CD8-positive, alpha-beta memory T cell (primary cell): ENCODE measurements around the gene KLHL29. TPM values are rescaled to one million over a fixed set of nuclear protein-coding genes. Genes with fewer than 3 reads are reported as not detected.
A peak's percentile ranks its signal among the peaks of the same experiment; 100 is the strongest.

Experiments
- CTCF ChIA-PET: fragments of 350-600 bp; sonication (Branson Sonifier 250); formaldehyde crosslinking; loops from one replicate; lab custom pipeline; 2021; ENCODE audit warnings: antibody characterized with exemption; lab: Charles Lee
- POLR2A ChIA-PET: fragments of 350-600 bp; sonication (Branson Sonifier 250); formaldehyde crosslinking; loops from one replicate; lab custom pipeline; 2021; ENCODE audit warnings: antibody characterized with exemption; lab: Charles Lee
- DNase-seq, 5 donors: peaks; one replicate each; pipeline versions ENCODE4 v3.0.0 to v3.0.0-alpha.2; 2020 to 2022; ENCODE audit warnings: mixed read lengths in 1 of 5
- H3K27ac ChIP-seq: one replicate; pipeline ENCODE4 v1.7.0; 2013; ENCODE audit warnings: low read depth, mild to moderate bottlenecking, low read length, moderate library complexity
- H3K27me3 ChIP-seq: 2 replicates; pipeline ENCODE4 v1.7.0; 2013; ENCODE audit warnings: low read length, mild to moderate bottlenecking; ENCODE audit not compliant: insufficient read depth, poor library complexity, severe bottlenecking
- H3K36me3 ChIP-seq: 2 replicates; pipeline ENCODE4 v1.7.0; 2013; ENCODE audit warnings: mild to moderate bottlenecking, low read length, moderate library complexity; ENCODE audit not compliant: insufficient read depth
- H3K4me1 ChIP-seq: 2 replicates; pipeline ENCODE4 v1.7.0; 2013; ENCODE audit warnings: mild to moderate bottlenecking, low read length, moderate library complexity; ENCODE audit not compliant: insufficient read depth
- H3K4me3 ChIP-seq: 2 replicates; pipeline ENCODE4 v1.7.0; 2013; ENCODE audit warnings: mild to moderate bottlenecking, low read length
- H3K9me3 ChIP-seq: 2 replicates; pipeline ENCODE4 v1.7.0; 2013; ENCODE audit warnings: mild to moderate bottlenecking, low read length
- H3K27ac Mint-ChIP-seq, 8 donors: one replicate each; pipeline ENCODE4 v1.8.0; 2020 to 2021; ENCODE audit warnings: mixed read lengths in 8 of 8, mild to moderate bottlenecking in 6 of 8, inconsistent platforms in 3 of 8, moderate library complexity in 3 of 8
- H3K27me3 Mint-ChIP-seq, 2 donors: one replicate each; pipeline ENCODE4 v1.8.0; 2020 to 2021; ENCODE audit warnings: mixed read lengths in 2 of 2, mild to moderate bottlenecking in 1 of 2, moderate library complexity in 1 of 2
- H3K36me3 Mint-ChIP-seq, 3 donors: one replicate each; pipeline ENCODE4 v1.8.0; 2020 to 2021; ENCODE audit warnings: mixed read lengths in 3 of 3, inconsistent platforms in 1 of 3, mild to moderate bottlenecking in 1 of 3
- H3K4me1 Mint-ChIP-seq, 3 donors: one replicate each; pipeline ENCODE4 v1.8.0; 2020 to 2021; ENCODE audit warnings: mixed read lengths in 3 of 3, inconsistent platforms in 1 of 3, mild to moderate bottlenecking in 1 of 3
- H3K4me3 Mint-ChIP-seq, 7 donors: one replicate each; pipeline ENCODE4 v1.8.0; 2020 to 2021; ENCODE audit warnings: mixed read lengths in 7 of 7, mild to moderate bottlenecking in 6 of 7, moderate library complexity in 4 of 7, inconsistent platforms in 2 of 7
- H3K9me3 Mint-ChIP-seq, 5 donors: one replicate each; pipeline ENCODE4 v1.8.0; 2020 to 2022; ENCODE audit warnings: mixed read lengths in 5 of 5, mild to moderate bottlenecking in 3 of 5, moderate library complexity in 2 of 5, inconsistent platforms in 1 of 5
- polyA plus RNA-seq: library from polyadenylated mRNA; unstranded; fragments of 300-500 nt; fragmentation: Illumina TruSeq; gene quantifications from one replicate; pipeline ENCODE4 v1.2.3, GENCODE V29; 2021
- total RNA-seq, 2 experiments: library from RNA; stranded (reverse); gene quantifications; one replicate each; pipeline ENCODE4 v1.2.3, GENCODE V29; 2021

KLHL29 gene
- total and polyA plus RNA-seq, 3 experiments from 2014 or later: 0.11 to 0.21 (median 0.13) TPM

DNA sequence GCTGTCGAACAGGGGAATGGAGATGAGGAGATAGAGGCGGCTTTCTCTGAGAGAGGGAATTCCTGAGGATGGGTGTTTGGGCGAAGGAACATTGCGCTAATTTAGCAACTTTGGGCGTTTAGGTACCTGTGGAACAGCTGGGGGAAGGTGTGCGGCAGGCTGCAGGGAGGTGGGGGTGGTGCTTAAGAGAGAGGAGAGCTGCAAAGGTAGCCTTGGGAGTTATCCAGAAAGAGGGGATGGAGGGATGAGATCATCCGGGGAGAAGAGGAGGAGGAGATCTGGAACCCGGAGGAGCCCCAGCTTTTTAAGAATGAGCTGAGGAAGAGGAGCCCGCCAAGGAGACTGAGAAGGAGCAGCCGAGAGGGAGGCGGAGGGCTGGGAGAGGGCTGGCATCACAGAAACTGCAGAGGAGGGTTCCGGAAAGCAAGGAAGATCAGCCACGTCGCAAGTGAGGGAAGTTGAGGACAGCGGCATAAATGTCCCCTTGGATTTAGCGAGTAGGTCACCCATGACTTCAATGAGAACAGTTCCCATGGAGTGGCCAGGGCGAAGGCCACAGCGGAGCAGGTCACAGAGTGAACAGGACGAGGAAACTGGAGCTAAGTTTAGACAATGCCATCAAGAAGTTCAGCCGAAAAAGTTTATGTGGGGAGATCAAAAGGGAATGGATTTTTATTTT lies 174.7 kb downstream of the KLHL29 start:
- Histone ChIP-seq H3K9me3 (no peaks in the 10 kb centered on the region), H3K4me3 (no peak overlapping the region), H3K36me3 (no peaks in the 10 kb centered on the region), H3K27me3 (no peaks in the 10 kb centered on the region), H3K4me1 (no peaks in the 10 kb centered on the region), H3K27ac (no peak overlapping the region)
- Mint-ChIP-seq H3K4me1 (no peaks in the 10 kb centered on the region), H3K9me3 (no peaks in the 10 kb centered on the region), H3K27me3 (peaks cover 0 to 1% of the 10 kb centered on the region in 2 donors), H3K27ac (peak overlapping the region in 1 of 8 donors; percentile 80), H3K36me3 (no peaks in the 10 kb centered on the region), H3K4me3 (peak overlapping the region in 1 of 7 donors; percentile 45)
- POLR2A ChIA-PET: interaction anchor here (0.7 kb wide), 1 partner anchor 1633 kb away, joined by 10 read pairs; no protein-coding TSS in a partner anchor
- CTCF ChIA-PET: no interaction called here
- DNase-seq: no peak

DNA sequence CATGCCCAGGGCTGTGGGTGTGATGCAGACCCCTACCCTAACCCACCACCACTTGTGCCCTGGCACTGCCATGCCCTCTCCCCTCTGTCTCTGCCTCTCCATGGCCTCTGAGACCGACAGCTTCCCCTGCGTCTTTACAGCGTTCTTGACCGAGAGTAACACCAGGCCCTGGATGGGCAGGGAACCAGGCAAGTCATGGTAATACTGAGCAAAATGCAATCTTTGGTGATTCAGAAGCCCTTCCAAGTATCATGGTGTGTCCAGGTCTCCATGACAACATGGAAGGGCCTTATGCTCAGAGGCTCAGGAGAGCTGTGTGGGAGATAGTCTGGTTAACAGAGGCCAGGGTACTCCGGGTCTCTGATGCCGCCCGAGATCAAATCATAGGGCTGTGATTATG lies 176.1 kb downstream of the KLHL29 start:
- CTCF ChIA-PET: no interaction called here
- POLR2A ChIA-PET: no interaction called here
- no peak overlapping the region for H3K27ac Mint-ChIP-seq

DNA sequence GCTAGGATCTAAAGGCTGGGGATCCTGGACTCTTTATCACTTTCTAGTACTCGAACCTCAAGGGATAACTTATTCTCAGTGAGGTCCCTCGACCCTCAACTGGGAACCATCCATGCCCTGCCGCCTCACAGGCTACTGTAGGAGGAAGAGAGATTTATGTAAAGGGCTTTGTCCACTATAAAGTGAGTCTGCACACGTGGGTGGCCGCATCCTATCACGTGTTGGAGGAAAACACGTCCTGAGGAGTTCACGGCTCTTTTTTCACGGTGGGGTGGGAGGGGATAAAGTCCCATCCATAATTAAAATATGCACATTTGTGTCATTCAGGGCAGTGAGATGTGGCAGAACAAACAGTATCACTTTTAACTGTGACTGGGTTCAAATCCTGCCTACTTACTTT lies 176.6 kb downstream of the KLHL29 start:
- no peak for DNase-seq
- Mint-ChIP-seq H3K27ac (peak overlapping the region in 1 of 8 donors; percentile 65), H3K4me3 (no peak overlapping the region), H3K27me3 (peaks cover 0 to 1% of the 10 kb centered on the region in 2 donors), H3K4me1 (no peaks in the 10 kb centered on the region), H3K36me3 (no peaks in the 10 kb centered on the region), H3K9me3 (no peaks in the 10 kb centered on the region)
- Histone ChIP-seq H3K4me3 (no peak overlapping the region), H3K27me3 (no peaks in the 10 kb centered on the region), H3K4me1 (no peaks in the 10 kb centered on the region), H3K36me3 (no peaks in the 10 kb centered on the region), H3K27ac (no peak overlapping the region), H3K9me3 (no peaks in the 10 kb centered on the region)
- CTCF ChIA-PET: no interaction called here
- POLR2A ChIA-PET: no interaction called here

More for the DNA sequence above, 176.1 kb downstream of the KLHL29 start:
- Histone ChIP-seq H3K4me3 (no peak overlapping the region), H3K9me3 (no peaks in the 10 kb centered on the region), H3K27ac (no peak overlapping the region), H3K4me1 (no peaks in the 10 kb centered on the region), H3K36me3 (no peaks in the 10 kb centered on the region), H3K27me3 (no peaks in the 10 kb centered on the region)
- Mint-ChIP-seq H3K4me3 (no peak overlapping the region), H3K4me1 (no peaks in the 10 kb centered on the region), H3K36me3 (no peaks in the 10 kb centered on the region), H3K9me3 (no peaks in the 10 kb centered on the region), H3K27me3 (peaks cover 0 to 1% of the 10 kb centered on the region in 2 donors)
- DNase-seq: no peak

DNA sequence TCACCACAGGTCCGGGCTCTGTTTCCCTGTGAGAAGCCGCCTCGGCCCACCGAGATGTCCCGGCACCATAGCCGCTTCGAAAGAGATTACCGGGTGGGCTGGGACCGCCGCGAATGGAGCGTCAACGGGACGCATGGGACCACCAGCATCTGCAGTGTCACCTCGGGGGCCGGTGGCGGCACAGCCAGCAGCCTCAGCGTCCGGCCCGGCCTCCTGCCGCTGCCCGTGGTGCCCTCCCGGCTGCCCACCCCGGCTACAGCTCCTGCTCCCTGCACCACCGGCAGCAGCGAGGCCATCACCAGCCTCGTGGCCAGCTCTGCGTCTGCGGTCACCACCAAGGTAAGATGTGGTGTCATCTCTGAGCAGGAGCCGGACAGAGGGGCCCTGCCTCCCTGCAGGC lies 177.2 kb downstream of the KLHL29 start:
- H3K27ac Mint-ChIP-seq: no peak overlapping the region
- H3K4me1 ChIP-seq: no peaks in the 10 kb centered on the region
- H3K4me1 Mint-ChIP-seq: no peaks in the 10 kb centered on the region
- no peaks in the 10 kb centered on the region for H3K9me3 ChIP-seq
- ChIA-PET CTCF (no interaction called here), POLR2A (no interaction called here)
- no peaks in the 10 kb centered on the region for H3K27me3 ChIP-seq
- H3K4me3 ChIP-seq: no peak overlapping the region
- H3K9me3 Mint-ChIP-seq: no peaks in the 10 kb centered on the region
- peaks cover 0 to 1% of the 10 kb centered on the region in 2 donors for H3K27me3 Mint-ChIP-seq
- H3K27ac ChIP-seq: no peak overlapping the region
- DNase-seq: no peak
- no peak overlapping the region for H3K4me3 Mint-ChIP-seq
- H3K36me3 ChIP-seq: no peaks in the 10 kb centered on the region
- no peaks in the 10 kb centered on the region for H3K36me3 Mint-ChIP-seq

DNA sequence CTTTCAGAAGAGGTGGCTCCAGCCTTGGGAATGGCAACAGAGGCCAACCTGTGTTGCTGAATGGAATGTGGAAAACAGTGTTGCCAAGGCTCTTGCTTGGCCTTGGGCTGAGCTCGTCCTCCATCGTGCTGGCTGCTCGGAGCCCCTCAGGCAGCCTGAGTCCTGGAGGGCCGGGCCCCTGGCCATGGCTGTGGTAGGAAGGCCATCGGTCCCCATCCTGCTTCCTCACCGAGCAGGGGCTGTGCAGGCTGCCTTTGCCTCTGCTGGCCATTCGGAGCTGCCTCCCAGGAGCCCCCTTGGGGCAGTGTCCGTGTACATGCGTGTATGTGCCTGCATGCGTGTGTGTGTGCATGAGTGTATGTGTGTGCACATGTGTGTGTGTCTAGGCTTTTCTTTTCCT lies 178.2 kb downstream of the KLHL29 start:
- Histone ChIP-seq H3K9me3 (no peaks in the 10 kb centered on the region), H3K27ac (no peak overlapping the region), H3K4me1 (no peaks in the 10 kb centered on the region), H3K27me3 (no peaks in the 10 kb centered on the region), H3K36me3 (no peaks in the 10 kb centered on the region), H3K4me3 (no peak overlapping the region)
- Mint-ChIP-seq H3K27me3 (peaks cover 0 to 1% of the 10 kb centered on the region in 2 donors), H3K36me3 (no peaks in the 10 kb centered on the region), H3K9me3 (no peaks in the 10 kb centered on the region), H3K4me1 (no peaks in the 10 kb centered on the region), H3K27ac (no peak overlapping the region), H3K4me3 (no peak overlapping the region)
- no peak for DNase-seq
- ChIA-PET POLR2A (no interaction called here), CTCF (interaction anchor here (1.0 kb wide), 1 partner anchor 8 kb away, joined by 3 read pairs; no protein-coding TSS in a partner anchor)

DNA sequence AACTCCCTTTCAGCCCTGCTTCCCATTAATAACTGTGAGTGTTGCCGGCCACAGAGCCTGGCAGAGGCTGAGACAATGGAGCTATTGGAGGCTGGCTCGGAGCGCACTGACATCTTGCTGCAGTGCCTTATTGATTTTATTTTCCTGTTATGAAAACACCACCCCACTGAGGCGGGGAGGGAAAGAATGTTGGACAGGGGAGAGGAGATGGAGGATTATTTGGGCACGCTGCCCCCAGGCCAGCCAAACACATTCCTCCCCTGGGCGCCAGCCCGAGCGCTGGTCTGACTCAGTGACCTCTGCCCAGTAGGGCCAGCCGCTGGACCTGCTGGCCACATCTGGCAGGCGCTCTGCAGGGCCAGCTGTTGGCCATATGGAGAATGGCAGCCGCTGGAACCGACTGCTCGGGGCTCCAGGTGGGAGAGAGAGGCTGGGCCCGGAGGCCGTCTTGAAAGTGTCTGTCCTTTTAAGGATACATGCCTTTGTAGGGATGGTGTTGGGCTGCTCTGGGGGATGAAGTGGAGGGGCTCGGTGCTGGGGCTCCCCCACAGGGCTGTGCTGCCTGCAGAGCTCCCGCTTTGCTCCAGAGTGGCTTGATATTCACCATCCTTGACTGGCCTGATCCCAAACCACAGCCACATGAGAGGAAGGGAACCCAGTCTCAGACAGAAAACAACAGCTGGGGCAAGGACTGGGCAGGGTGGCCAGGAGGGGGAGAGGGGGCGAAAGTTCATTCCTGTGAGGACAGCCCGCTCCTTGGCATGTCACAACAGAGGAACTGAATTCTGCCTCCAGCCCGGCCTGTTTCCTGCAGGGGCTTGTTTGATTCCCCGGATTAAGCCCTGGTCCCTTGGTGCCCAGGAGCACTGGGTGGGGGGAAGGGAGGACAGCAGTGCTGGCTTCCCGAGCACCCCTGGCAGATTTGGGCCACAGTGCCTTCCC lies 179.0 kb downstream of the KLHL29 start:
- ChIA-PET CTCF (interaction anchor here (1.0 kb wide), 1 partner anchor 9 kb away, joined by 3 read pairs; no protein-coding TSS in a partner anchor), POLR2A (no interaction called here)
- DNase-seq: no peak
- H3K4me1 ChIP-seq: no peaks in the 10 kb centered on the region
- no peaks in the 10 kb centered on the region for H3K9me3 ChIP-seq
- Mint-ChIP-seq H3K27ac (peak overlapping the region in 1 of 8 donors; percentile 54), H3K36me3 (no peaks in the 10 kb centered on the region), H3K4me1 (no peaks in the 10 kb centered on the region), H3K4me3 (no peak overlapping the region), H3K9me3 (no peaks in the 10 kb centered on the region), H3K27me3 (peaks cover 0 to 1% of the 10 kb centered on the region in 2 donors)
- H3K27ac ChIP-seq: no peak overlapping the region
- no peak overlapping the region for H3K4me3 ChIP-seq
- H3K27me3 ChIP-seq: no peaks in the 10 kb centered on the region
- H3K36me3 ChIP-seq: no peaks in the 10 kb centered on the region

DNA sequence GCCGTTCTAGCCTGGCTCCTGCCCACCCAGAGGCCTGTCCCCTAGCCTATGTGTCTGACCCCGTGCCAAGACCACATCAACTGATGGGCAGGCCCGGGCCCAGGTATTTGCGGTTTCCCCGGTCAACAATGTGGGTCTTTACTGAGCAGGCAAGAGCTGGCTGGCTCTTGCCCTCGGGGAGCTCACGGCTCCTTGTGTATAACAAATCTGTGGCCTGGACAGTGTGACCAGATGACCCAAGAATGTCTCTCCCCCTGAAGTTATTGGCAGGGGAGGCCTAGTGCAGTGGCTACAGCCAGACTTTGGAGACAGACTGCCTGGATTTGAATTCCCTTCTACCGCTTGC lies 179.6 kb downstream of the KLHL29 start:
- H3K36me3 Mint-ChIP-seq: no peaks in the 10 kb centered on the region
- no peaks in the 10 kb centered on the region for H3K4me1 Mint-ChIP-seq
- H3K27ac Mint-ChIP-seq: no peak overlapping the region
- ChIA-PET CTCF (no interaction called here), POLR2A (no interaction called here)
- H3K27me3 Mint-ChIP-seq: peaks cover 0 to 1% of the 10 kb centered on the region in 2 donors
- no peaks in the 10 kb centered on the region for H3K4me1 ChIP-seq
- H3K4me3 Mint-ChIP-seq: no peak overlapping the region
- H3K27me3 ChIP-seq: no peaks in the 10 kb centered on the region
- H3K4me3 ChIP-seq: no peak overlapping the region
- H3K27ac ChIP-seq: no peak overlapping the region
- no peaks in the 10 kb centered on the region for H3K36me3 ChIP-seq
- no peaks in the 10 kb centered on the region for H3K9me3 ChIP-seq
- no peaks in the 10 kb centered on the region for H3K9me3 Mint-ChIP-seq
- no peak for DNase-seq

DNA sequence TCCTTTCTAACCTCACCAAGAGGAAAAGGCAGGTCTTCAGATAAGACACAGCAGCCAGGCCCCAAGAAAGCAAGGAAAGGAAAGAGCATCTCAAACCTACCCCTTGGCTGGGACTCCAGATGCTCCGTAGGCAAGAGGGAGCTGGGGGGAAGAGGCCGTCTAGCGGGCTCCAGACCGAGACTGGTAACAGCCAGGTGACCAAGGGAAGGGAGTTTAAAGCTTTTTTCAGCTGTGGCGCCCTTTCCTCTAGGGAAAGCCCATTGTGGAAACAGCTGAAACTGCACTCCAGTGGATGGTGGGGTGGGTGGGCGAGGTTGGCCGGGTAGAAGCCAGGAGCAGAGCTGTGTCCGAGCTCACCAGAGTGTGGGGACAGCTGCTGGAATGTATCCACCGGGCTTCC lies 180.4 kb downstream of the KLHL29 start:
- H3K4me1 ChIP-seq: no peaks in the 10 kb centered on the region
- CTCF ChIA-PET: no interaction called here
- Mint-ChIP-seq H3K4me1 (no peaks in the 10 kb centered on the region), H3K27ac (no peak overlapping the region), H3K36me3 (no peaks in the 10 kb centered on the region), H3K4me3 (no peak overlapping the region), H3K9me3 (no peaks in the 10 kb centered on the region), H3K27me3 (peaks cover 0 to 3% of the 10 kb centered on the region in 2 donors)
- POLR2A ChIA-PET: interaction anchor here (0.7 kb wide), 1 partner anchor 134 kb away, joined by 5 read pairs; no protein-coding TSS in a partner anchor
- H3K27ac ChIP-seq: no peak overlapping the region
- no peak for DNase-seq
- H3K36me3 ChIP-seq: no peaks in the 10 kb centered on the region
- H3K27me3 ChIP-seq: no peaks in the 10 kb centered on the region
- no peak overlapping the region for H3K4me3 ChIP-seq
- H3K9me3 ChIP-seq: no peaks in the 10 kb centered on the region
